Measurements from ENCODE around the gene ZNF683.
"Not testable (repeated sequence)": the region's sequence is repeated elsewhere in the genome, so short reads cannot be mapped to it uniquely, and the experiment has no call there.

ZNF683 gene

GRCh38 chr1:26335774-26336476 lies 36.6 kb downstream of the ZNF683 start:
- FAIRE-seq, result no peak

- FAIRE-seq, result not testable (repeated sequence)
These were observed 39.2 kb downstream of the ZNF683 start for GRCh38 chr1:26333312-26333711.

GRCh38 chr1:26330276-26330675 lies 42.3 kb downstream of the ZNF683 start:
- no peak for FAIRE-seq

GRCh38 chr1:26329380-26329779 lies 43.2 kb downstream of the ZNF683 start:
- FAIRE-seq, result not testable (repeated sequence)

GRCh38 chr1:26328597-26328996 lies 44.0 kb downstream of the ZNF683 start:
- FAIRE-seq, result no peak

- FAIRE-seq, result no peak
These were observed 44.6 kb downstream of the ZNF683 start for GRCh38 chr1:26327956-26328362.

- FAIRE-seq, result no peak
These were observed 48.0 kb downstream of the ZNF683 start for GRCh38 chr1:26324550-26324949.

- no peak for FAIRE-seq
These were observed 49.2 kb downstream of the ZNF683 start for GRCh38 chr1:26323382-26323781.

GRCh38 chr1:26322042-26322331 lies 50.6 kb downstream of the ZNF683 start:
- FAIRE-seq, result no peak

GRCh38 chr1:26321315-26322041 lies 51.1 kb downstream of the ZNF683 start:
- FAIRE-seq, result peak; percentile 80

GRCh38 chr1:26320896-26321295 lies 51.7 kb downstream of the ZNF683 start:
- no peak for FAIRE-seq

GRCh38 chr1:26318338-26319064 lies 54.0 kb downstream of the ZNF683 start:
- no peak for FAIRE-seq

GRCh38 chr1:26317612-26318337 lies 54.8 kb downstream of the ZNF683 start, which contains the start of gene CD52:
CD52 (plus strand) TSS chr1:26317958; CDS start chr1:26318018, 60 bp downstream.
- FAIRE-seq, result no peak

GRCh38 chr1:26317146-26317545 lies 55.4 kb downstream of the ZNF683 start:
- no peak for FAIRE-seq

- no peak for FAIRE-seq
These were observed 56.4 kb downstream of the ZNF683 start for GRCh38 chr1:26315874-26316850.

- no peak for FAIRE-seq
These were observed 58.0 kb downstream of the ZNF683 start for GRCh38 chr1:26314501-26314900.

Measured in A204.1 (cell line).